Measurements from ENCODE around the gene RABL6. TPM values are rescaled to one million over a fixed set of nuclear protein-coding genes. Genes with fewer than 3 reads are reported as not detected.
"Not testable (repeated sequence)": the region's sequence is repeated elsewhere in the genome, so short reads cannot be mapped to it uniquely, and the experiment has no call there.

Gene RABL6
- total RNA-seq, 2 donors from 2014 or later, result 126 to 163 TPM

DNA sequence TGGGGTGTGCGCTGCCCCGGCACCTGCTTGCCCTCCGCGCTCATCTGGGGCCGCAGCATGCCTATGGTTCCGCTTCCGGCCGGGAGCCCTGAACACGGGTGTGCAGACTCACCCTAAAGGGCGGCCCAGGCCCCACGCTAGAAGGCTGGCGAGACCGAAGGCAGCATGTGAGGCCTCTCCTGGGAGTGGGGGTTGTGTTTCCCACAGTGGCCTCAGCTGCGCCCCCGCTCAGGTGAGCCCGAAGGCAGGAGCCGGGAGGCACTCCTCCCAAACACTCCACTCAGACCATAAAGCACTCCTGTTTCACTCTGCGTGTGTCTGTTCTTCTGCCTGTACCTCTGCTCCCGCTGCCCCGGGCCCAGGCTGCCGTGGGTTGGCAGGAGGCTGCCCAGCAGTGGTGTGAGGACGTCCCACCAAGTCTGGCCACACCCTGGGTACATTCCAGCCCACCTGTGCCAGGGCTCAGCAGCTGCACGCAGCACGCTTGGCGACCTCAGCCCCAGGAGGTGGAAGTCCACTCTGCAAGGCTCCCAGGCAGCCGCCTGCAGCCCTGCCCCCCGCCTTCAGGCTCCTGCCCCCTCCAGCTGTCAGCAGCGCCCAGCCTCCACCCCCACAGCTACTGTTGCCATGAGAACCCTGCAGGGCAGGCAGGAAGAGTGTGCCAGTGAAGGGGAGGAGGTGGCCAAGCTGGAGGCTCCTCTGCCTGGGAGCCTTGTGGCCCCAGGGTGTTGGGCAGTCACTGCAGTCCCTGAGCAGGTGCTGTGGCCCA, 33.3 kb downstream of the RABL6 start:
- intact Hi-C loops (cut with DNase I), result loop anchor here (10.0 kb wide), 1 partner anchor 46 kb away; the partner anchor contains the start of genes CCDC183 and TMEM141
- DNase-seq, result peak; percentile 86
- Histone ChIP-seq H3K27me3 (peaks cover 15% of the 10 kb centered on the region), H3K4me3 (no peak overlapping the region), H3K9ac (ENCODE audit: low read depth in 2 of 2, low read length in 2 of 2) (peak overlapping the region in 1 of 2 donors; percentile 46), H3K36me3 (no peaks in the 10 kb centered on the region), H3K4me1 (peaks cover 36% of the 10 kb centered on the region), H3K9me3 (no peaks in the 10 kb centered on the region), H3K27ac (peak overlapping the region; percentile 84)
- TF ChIP-seq, protein P1, sequence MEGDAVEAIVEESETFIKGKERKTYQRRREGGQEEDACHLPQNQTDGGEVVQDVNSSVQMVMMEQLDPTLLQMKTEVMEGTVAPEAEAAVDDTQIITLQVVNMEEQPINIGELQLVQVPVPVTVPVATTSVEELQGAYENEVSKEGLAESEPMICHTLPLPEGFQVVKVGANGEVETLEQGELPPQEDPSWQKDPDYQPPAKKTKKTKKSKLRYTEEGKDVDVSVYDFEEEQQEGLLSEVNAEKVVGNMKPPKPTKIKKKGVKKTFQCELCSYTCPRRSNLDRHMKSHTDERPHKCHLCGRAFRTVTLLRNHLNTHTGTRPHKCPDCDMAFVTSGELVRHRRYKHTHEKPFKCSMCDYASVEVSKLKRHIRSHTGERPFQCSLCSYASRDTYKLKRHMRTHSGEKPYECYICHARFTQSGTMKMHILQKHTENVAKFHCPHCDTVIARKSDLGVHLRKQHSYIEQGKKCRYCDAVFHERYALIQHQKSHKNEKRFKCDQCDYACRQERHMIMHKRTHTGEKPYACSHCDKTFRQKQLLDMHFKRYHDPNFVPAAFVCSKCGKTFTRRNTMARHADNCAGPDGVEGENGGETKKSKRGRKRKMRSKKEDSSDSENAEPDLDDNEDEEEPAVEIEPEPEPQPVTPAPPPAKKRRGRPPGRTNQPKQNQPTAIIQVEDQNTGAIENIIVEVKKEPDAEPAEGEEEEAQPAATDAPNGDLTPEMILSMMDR (IDR thresholded peaks at IDR 0.05), result no peak

DNA sequence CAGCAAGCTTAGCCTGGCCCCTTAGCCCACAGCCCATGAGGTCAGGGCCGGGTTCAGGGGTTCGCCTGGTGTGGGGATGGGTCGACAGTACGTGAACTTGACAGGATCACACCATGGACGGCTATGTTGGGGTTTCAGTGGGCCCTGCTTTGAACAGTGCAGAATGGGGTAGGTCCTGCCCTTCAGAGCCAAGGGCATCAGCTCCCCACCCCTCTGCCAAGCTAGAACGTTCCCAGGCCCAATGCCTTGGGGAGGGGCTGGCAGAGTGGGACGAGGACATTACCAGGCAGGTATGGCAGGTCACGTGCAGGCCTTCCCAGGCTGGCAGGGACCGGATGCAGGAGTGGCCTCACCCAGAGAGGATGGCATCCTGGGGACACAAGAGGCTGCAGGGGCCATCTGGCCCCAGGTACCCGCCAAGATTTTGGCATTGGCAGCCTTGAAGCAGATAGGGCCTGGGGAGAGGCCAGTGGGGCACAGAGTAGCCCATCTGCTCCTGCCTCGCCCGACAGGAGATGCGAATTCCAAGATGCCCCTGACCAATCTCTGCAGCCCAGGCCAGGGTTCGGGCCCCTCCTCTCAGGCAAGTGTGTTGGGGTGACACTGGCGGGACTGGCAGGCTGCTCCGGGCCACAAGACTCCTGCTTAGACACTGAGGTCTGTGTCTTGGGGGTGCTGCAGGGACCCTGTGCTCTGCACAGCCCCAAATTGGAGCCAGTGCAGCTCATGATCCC, 34.1 kb downstream of the RABL6 start:
- peak overlapping the region; percentile 43 for H3K4me3 ChIP-seq
- DNase-seq, result peak; percentile 73
- intact Hi-C loops (cut with DNase I), result loop anchor here (10.0 kb wide), 1 partner anchor 47 kb away; the partner anchor contains the start of genes CCDC183 and TMEM141
- H3K27ac ChIP-seq, result peak overlapping the region; percentile 84
- H3K4me1 ChIP-seq, result peaks cover 36% of the 10 kb centered on the region
- not testable (repeated sequence) for H3K9me3 ChIP-seq, H3K36me3 ChIP-seq
- peaks cover 19% of the 10 kb centered on the region for H3K27me3 ChIP-seq
- peak overlapping the region; percentile 1 to 44 for H3K9ac ChIP-seq (ENCODE audit: low read depth in 2 of 2, low read length in 2 of 2)

DNA sequence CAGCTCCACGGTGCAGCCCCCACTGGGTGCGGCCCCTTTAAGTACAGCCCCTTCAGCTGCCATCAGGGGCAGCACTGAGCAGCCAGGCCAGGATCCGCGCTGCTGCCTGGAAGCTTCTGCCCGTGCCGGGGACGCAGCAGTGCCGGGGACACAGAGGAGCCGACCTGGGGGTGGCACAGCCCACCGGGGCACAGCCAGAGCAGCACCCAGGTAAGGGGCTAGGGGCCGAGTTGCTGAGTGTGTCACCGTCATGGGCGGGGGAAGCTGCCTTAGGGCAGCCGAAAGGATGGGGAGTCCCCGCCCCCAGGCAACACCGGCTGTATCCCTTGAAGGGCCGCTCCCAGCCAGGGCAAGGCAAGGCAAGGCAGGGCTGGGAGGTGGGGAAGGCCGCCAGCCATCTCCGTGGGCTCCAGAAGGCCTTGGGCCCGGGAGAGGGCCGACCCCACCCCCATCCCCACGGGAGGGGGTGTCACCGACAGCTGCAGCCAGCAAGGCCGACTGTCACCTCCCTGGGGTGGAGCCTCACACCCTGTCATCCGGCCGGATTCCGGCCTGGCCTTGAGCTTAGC, 34.7 kb downstream of the RABL6 start, which contains the start of gene AJM1:
Gene AJM1, plus strand, starts transcription at position 99 of the 569 bp plus-strand sequence. CDS start 1,937 bp downstream, outside the sequence.
- peaks cover 19% of the 10 kb centered on the region for H3K27me3 ChIP-seq
- peak; percentile 77 for DNase-seq
- H3K36me3 ChIP-seq, H3K9me3 ChIP-seq: not testable (repeated sequence)
- intact Hi-C loops (cut with DNase I), result loop anchor here (10.0 kb wide), 1 partner anchor 48 kb away; the partner anchor contains the start of genes CCDC183 and TMEM141
- peak within 1 kb of the TSS; percentile 84 for H3K27ac ChIP-seq
- H3K4me3 ChIP-seq, result peak within 1 kb of the TSS; percentile 43
- peaks cover 36% of the 10 kb centered on the region for H3K4me1 ChIP-seq
- peak within 1 kb of the TSS; percentile 1 to 44 for H3K9ac ChIP-seq (ENCODE audit: low read depth in 2 of 2, low read length in 2 of 2)
- TF ChIP-seq, protein P1 (IDR thresholded peaks at IDR 0.05), result peak; percentile 80

- H3K36me3 ChIP-seq, DNase-seq, H3K9me3 ChIP-seq, H3K27ac ChIP-seq: not testable (repeated sequence)
- intact Hi-C loops (cut with DNase I), result loop anchor here (10.0 kb wide), 1 partner anchor 48 kb away; the partner anchor contains the start of genes CCDC183 and TMEM141
- Histone ChIP-seq H3K4me3 (peak overlapping the region; percentile 43), H3K27me3 (peaks cover 19% of the 10 kb centered on the region), H3K4me1 (peaks cover 36% of the 10 kb centered on the region), H3K9ac (ENCODE audit: low read depth in 2 of 2, low read length in 2 of 2) (peak overlapping the region in 1 of 2 donors; percentile 24)
These were observed 35.5 kb downstream of the RABL6 start for GRCh38 chr9:136843159-136843800.

DNA sequence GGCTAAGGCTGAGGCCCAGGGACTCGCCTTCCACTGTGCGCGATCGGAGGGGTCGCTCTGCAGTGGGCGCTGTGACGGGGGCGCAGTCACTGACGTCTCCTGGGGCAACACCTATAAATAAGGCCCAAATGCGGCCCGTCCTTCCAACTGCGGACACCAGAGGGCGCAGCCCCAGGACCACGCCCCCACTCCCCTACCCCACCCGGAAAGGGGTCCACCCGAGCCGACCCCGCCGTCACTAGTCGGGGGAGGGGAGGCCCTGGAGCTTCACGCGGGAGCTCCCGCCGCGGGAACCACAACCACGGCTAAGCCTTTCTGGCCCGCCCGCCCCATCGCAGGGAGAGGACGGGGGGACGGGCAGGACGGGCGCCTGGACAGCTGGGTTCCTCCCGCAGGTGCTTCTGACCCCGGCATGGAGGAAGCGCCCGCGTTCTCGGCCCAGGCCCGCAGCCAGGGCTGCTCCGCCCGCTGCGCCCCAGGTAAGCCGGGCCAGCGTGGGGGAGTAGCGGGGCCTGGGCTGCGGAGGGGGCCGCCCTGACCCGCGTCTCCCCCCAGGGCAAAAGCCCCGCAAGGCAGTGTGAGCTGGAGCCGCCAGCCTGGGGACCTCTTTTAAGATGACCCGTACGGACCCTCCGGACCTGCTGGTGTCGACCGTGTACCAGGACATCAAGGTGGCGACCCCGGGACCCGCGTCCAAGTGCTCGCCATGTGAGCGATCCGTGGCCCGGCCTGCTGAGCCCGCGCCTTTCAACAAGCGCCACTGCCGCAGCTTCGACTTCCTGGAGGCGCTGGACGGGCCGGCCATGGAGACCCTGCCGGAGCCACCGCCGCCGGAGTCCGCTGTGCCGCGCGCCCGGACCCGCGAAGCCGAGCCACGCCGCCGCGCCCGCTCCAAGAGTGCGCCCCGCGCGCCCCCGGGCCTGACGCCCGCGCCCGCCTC, 36.3 kb downstream of the RABL6 start:
- DNase-seq, result peak; percentile 64
- H3K9ac ChIP-seq (ENCODE audit: low read depth in 2 of 2, low read length in 2 of 2); H3K36me3 ChIP-seq; H3K9me3 ChIP-seq; H3K27ac ChIP-seq: not testable (repeated sequence)
- Histone ChIP-seq H3K27me3 (peaks cover 19% of the 10 kb centered on the region), H3K4me1 (peaks cover 36% of the 10 kb centered on the region), H3K4me3 (peak overlapping the region; percentile 15)
- TF ChIP-seq, protein P1 (IDR thresholded peaks at IDR 0.05), result peak; percentile 67
- intact Hi-C loops (cut with DNase I), result loop anchor here (10.0 kb wide), 1 partner anchor 49 kb away; the partner anchor contains the start of genes CCDC183 and TMEM141
